ENCODE measurements around the gene FOXP4.

FOXP4 gene

GRCh38 chr6:41568202-41568584 is 22.0 kb downstream of the FOXP4 start:
- no peak for DNase-seq

DNA sequence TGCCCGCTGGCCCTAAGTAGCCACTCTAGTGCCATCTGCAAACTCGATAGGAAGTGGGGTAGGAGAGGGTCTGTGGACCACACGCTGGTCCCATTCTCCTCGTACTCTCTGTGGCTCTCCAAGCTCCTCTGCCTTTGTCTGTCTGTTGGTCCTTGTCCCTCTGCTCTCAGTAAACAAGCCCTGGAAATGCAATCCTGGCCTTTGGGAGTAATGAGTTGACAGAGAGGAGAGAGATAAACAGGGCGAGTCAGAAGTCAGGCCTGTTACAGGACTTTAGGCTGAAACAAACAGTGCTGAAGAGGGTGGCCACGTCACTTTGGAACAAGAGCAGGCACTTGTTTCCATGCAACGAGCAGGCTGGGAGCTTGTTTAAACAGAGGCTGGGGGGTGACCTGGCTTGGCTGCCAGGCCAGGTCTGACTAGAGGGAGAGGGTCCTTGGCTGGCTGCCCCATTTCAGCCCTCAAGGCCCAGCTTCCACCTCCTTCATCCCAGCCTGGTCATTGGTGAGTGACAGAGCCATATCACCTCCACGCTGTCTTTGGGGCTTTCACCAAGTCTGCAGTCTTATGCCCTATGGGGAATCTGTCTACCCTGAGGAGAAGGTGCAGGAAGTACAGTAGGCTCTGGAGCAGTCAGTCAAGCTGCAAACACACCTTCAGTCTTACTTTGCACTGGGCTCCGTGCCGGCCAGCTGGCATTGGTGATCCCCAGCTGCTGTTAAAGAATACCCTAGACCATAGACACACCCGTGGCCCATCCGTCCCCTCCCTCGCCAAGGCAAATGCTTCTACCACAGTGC is 22.6 kb downstream of the FOXP4 start:
- DNase-seq: no peak

DNA sequence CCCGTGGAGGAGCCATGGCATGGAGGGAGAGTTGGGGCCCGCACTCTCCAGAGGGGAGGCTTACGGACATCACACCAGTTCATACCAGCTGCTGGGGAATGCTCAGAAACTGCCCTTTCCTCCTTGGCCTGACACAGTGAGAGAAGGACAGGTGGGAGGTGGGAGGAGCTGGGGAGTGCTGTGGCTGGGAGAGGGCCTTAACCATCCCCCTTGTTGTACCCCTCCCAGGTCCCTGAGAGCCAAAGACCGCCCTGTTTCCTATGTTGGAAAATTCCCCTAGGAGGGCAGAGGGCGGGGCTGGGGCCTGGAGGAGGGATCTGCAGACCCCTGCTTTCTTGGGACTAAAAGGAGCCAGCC is 24.1 kb downstream of the FOXP4 start:
- DNase-seq: no peak

DNA sequence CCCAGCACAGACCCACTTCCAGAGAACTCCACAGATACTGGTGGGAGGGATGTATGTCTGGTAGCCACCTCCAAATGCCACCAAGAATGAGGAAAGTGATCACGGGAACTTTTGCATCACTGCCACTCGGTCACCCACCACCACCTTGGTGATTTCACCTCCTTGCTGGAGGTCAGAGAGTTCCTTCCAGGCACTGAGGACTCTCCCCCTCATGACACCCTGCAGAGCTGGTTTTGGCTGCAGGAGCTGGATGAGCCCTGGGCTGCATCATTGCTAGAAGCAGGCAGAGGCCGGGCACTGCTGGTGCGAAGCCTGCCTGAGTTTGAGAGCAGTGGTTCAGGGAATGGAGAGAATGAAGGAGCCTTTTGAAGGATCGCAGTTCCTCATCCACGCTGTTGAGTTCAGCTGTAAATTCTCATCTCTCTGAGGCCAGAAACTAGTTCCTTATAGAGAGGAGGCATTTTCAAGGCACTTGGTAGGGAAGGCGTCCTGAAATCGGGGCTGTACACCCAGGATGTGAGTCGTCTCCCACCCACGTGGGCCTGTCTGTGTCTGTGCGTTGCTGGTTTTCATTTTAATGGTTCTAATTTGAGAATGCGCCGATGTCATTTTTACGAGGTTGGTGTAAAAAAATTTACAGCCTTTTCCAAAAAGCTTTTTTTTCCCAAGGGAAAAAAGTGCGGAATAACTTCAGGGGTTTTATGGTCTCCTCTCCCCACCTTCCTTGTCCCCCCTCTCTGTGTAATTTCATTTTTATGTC is 25.0 kb downstream of the FOXP4 start:
- no peak for DNase-seq

DNA sequence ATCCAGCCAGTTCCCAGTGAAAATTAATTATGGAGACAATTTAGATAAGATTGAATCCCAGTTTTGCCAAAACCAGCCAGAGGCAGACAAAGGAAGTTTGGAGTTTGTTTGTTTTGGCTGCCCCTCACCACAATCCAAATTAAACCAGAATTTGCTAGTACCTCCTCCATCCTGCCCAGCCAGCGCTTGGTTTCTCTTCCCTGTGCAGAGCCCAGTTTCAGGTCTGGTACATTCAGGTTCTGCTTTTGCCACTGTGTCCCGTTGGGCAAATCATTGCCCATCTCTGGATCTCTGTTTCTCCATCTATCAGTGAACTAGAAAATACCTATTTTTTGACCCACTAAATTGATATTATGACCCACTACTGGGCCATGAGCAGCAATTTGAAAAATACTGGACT is 26.4 kb downstream of the FOXP4 start:
- no peak for DNase-seq

DNA sequence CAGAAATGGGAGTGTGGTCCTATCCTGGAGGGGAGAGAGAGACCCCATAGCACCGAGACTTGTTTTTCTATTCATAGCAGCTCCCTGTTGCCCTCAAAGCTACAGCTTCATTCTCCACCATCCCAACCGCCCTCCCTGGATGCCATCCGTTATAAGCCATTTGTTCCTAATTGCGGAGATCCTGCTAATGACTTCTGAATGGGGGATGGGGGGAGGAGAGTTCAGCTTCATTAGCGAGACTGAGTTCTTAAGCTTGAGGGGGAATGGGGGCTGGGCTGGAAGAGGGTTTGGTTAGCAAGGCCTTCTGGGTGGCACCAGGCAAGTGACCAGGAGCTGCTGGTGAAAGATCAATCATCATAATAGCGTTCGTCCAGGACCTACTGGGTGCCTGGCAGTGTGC is 27.1 kb downstream of the FOXP4 start:
- no peak for DNase-seq

GRCh38 chr6:41573985-41574384 is 27.8 kb downstream of the FOXP4 start:
- DNase-seq: no peak

DNA sequence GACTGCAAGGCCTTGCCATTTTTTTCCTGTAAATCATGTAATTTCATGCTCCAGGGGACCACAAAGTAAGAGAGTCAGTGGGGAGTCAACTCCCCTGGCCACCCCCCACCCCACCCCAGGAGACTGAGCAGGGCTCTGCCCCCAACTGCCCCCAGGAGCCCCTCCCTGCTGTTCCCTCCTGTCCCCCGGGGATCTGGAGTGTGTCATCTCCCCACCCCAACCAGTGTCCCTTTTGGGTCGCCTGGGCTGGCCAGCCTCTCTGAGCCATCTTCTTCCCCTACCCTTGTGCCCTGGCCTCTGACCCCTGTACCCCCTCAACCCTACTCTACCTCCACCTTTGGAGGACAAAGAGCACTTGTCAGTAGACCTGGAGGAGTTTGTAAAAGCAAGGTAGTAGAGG is 29.4 kb downstream of the FOXP4 start:
- no peak for DNase-seq

- no peak for DNase-seq
Observed at GRCh38 chr6:41576667-41577066, 30.5 kb downstream of the FOXP4 start.

DNA sequence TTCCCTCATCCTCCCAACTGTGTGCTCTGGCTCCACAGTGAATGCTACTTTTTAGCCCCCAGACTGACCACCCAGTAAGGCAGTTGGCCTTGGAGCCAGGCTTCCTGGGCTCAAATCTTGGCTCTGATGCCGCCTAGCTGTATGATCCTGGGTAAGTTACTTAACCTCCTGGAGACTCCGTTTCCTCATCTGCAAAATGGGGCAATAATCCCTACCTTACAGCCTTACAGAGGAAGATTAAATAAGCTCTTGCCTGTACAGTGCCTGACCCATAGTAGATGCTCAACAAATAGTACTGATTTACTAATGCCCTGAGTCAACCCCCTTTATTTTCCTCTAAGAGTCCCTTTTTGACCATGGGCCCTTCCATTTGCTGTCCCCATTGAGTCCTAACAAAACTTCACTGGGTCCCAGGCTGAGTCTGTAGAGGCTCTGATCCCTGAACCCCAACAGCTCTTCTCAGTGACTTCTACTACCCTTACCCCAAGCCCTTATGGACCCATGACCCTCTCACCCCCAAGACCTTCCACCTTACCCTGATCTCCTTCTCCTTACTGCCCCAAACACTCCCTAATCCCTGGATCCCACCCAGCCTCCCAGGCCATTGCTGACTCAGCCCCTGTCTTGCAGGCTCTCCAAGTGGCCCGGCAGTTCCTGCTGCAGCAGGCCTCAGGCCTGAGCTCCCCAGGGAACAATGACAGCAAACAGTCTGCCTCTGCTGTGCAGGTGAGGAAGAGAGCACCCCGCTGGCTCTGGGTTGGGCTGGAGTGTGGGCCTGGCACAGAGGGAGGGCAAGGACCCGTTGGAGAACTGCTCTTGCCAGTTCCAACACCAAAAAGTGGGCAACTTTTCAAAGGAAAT is 31.4 kb downstream of the FOXP4 start:
- no peak for DNase-seq

DNA sequence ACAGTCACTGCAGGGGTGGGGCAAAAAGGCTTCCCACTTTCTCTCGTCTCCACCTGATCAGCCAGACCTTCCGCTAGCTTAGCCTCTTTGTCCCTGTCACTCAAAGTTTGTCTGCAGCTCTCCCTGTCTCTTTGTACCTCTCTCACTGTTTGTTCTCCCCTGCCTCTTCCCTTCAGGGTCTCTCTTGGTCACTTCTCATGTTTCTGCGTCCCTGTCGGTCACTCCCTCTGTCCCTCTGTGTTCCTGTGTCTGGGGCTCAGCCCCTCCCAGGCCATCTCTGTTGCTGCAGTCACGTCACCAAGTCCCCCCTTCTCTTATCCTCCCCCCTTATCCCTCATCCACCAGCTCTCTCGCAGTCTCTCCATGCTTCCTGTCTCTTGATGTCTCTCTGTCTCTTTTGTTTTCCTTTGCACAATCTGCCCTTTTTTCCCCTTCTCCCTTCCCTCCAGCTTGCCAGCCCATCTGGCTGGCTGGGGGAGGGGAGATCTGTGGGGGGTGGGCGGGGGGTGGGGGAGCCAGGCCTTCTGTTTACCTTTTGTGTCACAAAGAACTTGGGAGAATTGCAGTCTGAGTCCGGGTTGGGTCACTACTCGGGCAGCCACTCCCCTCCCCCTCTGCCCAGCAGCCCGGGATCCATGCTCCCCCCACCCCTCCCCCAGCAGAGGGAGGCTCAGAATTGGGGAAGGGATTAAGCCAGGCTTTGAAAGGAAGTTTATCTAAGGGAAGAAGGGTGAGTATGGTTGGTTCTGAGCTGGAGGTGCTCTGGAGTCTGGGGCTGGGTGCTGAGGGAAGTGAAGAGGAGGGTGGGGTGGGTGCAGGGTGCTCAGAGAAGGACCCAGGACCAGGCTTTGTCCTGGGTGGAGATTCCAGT is 32.3 kb downstream of the FOXP4 start:
- DNase-seq: no peak

GRCh38 chr6:41579088-41579610 is 33.0 kb downstream of the FOXP4 start:
- no peak for DNase-seq

DNA sequence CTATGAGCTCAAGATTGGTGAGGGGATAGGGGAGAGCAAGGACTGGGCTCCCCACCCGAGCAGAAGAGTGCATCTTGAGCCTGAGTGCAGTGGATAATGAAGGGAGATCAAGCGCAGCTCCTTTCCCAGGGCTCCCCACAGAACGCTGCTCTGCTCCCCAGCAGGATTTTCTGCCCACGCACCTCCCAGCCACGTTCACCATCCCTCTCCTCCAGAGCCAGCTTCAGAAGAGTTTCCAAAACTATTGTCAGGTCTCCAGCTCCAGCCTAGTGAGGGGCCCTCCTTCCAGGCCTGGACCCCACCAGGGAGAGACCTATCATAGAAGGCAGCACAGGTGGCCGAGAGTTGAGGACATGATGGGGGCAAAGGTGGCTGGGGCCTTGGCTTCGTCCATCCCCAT is 34.5 kb downstream of the FOXP4 start:
- DNase-seq: no peak

DNA sequence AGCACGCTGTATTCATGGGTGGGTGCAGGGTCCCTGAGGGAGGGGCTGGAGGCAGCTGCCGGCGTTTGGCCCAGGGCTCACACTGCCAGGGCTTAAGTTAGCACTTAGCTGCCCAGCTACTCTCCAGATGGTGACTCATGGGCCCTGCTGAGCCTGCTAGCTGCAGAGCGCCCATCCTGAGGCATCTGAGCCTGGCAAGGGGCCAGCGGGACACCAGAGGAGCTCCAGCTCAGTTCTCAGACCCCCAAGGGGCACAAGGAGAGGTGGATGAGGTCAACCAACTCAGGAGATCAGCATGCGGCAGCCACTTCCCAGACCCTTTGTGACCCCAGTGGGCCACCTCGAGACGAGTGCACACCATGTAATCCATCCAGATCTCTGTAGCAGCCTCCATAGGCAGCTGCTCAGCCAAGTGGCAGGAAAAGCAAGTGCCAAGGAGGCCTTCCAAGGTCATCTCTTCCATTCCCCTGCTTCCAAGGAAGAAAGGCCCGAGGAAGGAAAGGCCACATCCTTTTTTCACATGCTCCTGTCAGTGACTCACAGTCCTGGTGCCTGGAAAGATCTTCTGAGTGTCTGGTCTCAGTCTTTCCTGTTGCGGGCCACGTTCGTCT is 35.3 kb downstream of the FOXP4 start:
- DNase-seq: no peak

- DNase-seq: no peak
Observed at GRCh38 chr6:41582540-41582939, 36.4 kb downstream of the FOXP4 start.

GRCh38 chr6:41583565-41583964 is 37.4 kb downstream of the FOXP4 start:
- no peak for DNase-seq

- DNase-seq: no peak
Observed at GRCh38 chr6:41584205-41584604, 38.0 kb downstream of the FOXP4 start.

GRCh38 chr6:41584668-41585205 is 38.6 kb downstream of the FOXP4 start:
- DNase-seq: no peak

- DNase-seq: no peak
Observed at GRCh38 chr6:41585605-41586004, 39.4 kb downstream of the FOXP4 start.

DNA sequence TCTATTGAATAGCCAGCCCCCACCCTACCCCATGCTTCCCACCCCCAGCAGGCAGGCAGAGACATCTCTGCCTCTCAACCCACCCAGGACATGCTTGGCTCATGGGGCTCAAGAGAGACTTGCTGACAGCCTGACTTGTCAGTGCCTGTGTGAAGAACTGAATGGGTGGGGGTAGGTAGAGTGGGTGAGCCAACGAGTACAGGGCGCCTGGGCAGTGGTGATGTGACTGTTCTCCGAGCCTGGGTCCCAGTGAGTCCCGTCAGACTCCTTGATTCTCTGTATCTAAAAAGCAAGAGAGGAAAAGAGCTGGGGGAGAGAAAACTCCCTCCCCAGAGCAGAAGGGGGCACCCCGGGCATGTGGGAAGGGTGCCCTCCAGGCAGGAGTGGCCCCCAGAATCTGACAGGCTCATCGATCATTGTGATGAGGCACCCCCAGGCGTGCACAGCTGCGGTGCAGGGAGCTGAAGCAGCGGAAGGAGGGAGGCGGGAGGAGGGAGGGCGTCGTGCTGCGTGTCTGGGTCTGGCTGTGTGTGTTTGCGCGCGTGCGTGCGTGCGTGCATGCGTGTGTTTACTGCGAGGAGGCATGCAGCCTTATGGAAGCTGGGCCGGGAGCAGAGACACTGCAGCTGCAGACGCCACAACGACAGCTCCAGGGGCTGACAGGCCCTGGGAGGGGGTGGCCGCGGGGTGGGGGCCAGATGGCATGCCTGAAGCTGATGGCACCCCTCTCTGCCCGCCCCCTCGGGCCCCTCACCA is 40.2 kb downstream of the FOXP4 start:
- no peak for DNase-seq

All from hematopoietic multipotent progenitor cell treated with erythropoietin and hydrocortisone succinate and interleukin-3 and kit ligand, for 8 days (in vitro differentiated cells).